GM04504 (cell line): ENCODE measurements around the gene CDC6.

Source experiments
- DNase-seq: peaks from one replicate; pipeline ENCODE4 v3.0.0-alpha.2; 2012; ENCODE audit warnings: low read depth

The CDC6 gene

GRCh38 chr17:40323391-40324381 lies 36.0 kb downstream of the CDC6 start:
- DNase-seq = no peak

- DNase-seq = no peak
These were observed 37.7 kb downstream of the CDC6 start for GRCh38 chr17:40325156-40326013.

GRCh38 chr17:40326014-40326831 lies 38.5 kb downstream of the CDC6 start:
- no peak for DNase-seq

- DNase-seq = no peak
These were observed 39.1 kb downstream of the CDC6 start for GRCh38 chr17:40326832-40327199.

GRCh38 chr17:40327244-40327729 lies 39.6 kb downstream of the CDC6 start:
- no peak for DNase-seq

GRCh38 chr17:40327735-40328385 lies 40.2 kb downstream of the CDC6 start:
- DNase-seq = no peak

- no peak for DNase-seq
These were observed 40.7 kb downstream of the CDC6 start for GRCh38 chr17:40328386-40328766.

GRCh38 chr17:40329839-40330794 lies 42.4 kb downstream of the CDC6 start:
- DNase-seq = no peak

GRCh38 chr17:40330850-40331470 lies 43.3 kb downstream of the CDC6 start:
- no peak for DNase-seq

GRCh38 chr17:40331743-40332641 lies 44.3 kb downstream of the CDC6 start:
- DNase-seq = no peak

GRCh38 chr17:40333781-40334448 lies 46.2 kb downstream of the CDC6 start:
- DNase-seq = no peak

GRCh38 chr17:40335620-40336019 lies 47.9 kb downstream of the CDC6 start:
- DNase-seq = no peak

GRCh38 chr17:40337351-40337750 lies 49.7 kb downstream of the CDC6 start:
- no peak for DNase-seq

- no peak for DNase-seq
These were observed 50.4 kb downstream of the CDC6 start for GRCh38 chr17:40338058-40338457.

- no peak for DNase-seq
These were observed 51.4 kb downstream of the CDC6 start for GRCh38 chr17:40338941-40339649.

- no peak for DNase-seq
These were observed 52.6 kb downstream of the CDC6 start for GRCh38 chr17:40340327-40340726.
